Hepatocyte (in vitro differentiated cells): Measurements from ENCODE around the gene IL17B. TPM values are rescaled to one million over a fixed set of nuclear protein-coding genes. Genes with fewer than 3 reads are reported as not detected.
A peak's percentile ranks its signal among the peaks of the same experiment; 100 is the strongest.

Source experiments
- DNase-seq: peaks from one replicate; pipeline ENCODE4 v3.0.0-alpha.2; 2016; ENCODE audit warnings: low spot score
- H2AFZ ChIP-seq: fragments of 200-600 bp; sonication (generic); 2 replicates; pipeline ENCODE4 v1.6.0; 2016; ENCODE audit warnings: antibody characterized with exemption, mild to moderate bottlenecking
- H3K27ac ChIP-seq: fragments of 200-600 bp; sonication (generic); 2 replicates; pipeline ENCODE4 v1.5.1; 2016; ENCODE audit warnings: mild to moderate bottlenecking
- H3K27me3 ChIP-seq: fragments of 200-600 bp; sonication (generic); 2 replicates; pipeline ENCODE4 v1.6.1; 2016
- H3K36me3 ChIP-seq: fragments of 200-600 bp; sonication (generic); replicated peaks from 2 replicates; pipeline ENCODE4 v1.5.1; 2016; ENCODE audit warnings: low read depth; ENCODE audit not compliant: insufficient read depth
- H3K4me1 ChIP-seq: fragments of 200-600 bp; sonication (generic); 2 replicates; pipeline ENCODE4 v1.5.1; 2016; ENCODE audit warnings: mild to moderate bottlenecking, moderate library complexity; ENCODE audit not compliant: insufficient read depth
- H3K4me2 ChIP-seq: fragments of 200-600 bp; sonication (generic); 2 replicates; pipeline ENCODE4 v1.6.0; 2016
- H3K4me3 ChIP-seq: fragments of 200-600 bp; sonication (generic); 2 replicates; pipeline ENCODE4 v1.5.1; 2016; ENCODE audit warnings: mild to moderate bottlenecking
- H3K79me2 ChIP-seq: fragments of 200-600 bp; sonication (generic); 2 replicates; pipeline ENCODE4 v1.6.0; 2017; ENCODE audit warnings: mild to moderate bottlenecking
- H3K9me2 ChIP-seq: fragments of 200-600 bp; sonication (generic); replicated peaks from 2 replicates; pipeline ENCODE4 v1.6.0; 2017; ENCODE audit warnings: mild to moderate bottlenecking; ENCODE audit not compliant: insufficient read depth
- H3K9me3 ChIP-seq: fragments of 200-600 bp; sonication (generic); 2 replicates; pipeline ENCODE4 v1.5.1; 2016; ENCODE audit warnings: low read depth, mild to moderate bottlenecking
- H4K20me1 ChIP-seq: fragments of 200-600 bp; sonication (generic); 2 replicates; pipeline ENCODE4 v1.6.0; 2016; ENCODE audit warnings: mild to moderate bottlenecking; ENCODE audit not compliant: insufficient read depth, poor library complexity, severe bottlenecking
- CTCF ChIP-seq: fragments of 200-600 bp; sonication (generic); IDR thresholded peaks from 2 replicates; pipeline ENCODE4 v1.5.1; 2016; ENCODE audit warnings: antibody characterized with exemption, mild to moderate bottlenecking; ENCODE audit not compliant: poor library complexity
- EZH2 ChIP-seq: fragments of 200-600 bp; sonication (generic); IDR thresholded peaks from 2 replicates; pipeline ENCODE4 v1.6.1; 2016; ENCODE audit warnings: antibody characterized with exemption, mild to moderate bottlenecking, borderline replicate concordance
- EZH2phosphoT487 ChIP-seq: fragments of 200-600 bp; sonication (generic); IDR thresholded peaks from one replicate; pipeline ENCODE4 v1.6.1; 2018; ENCODE audit warnings: antibody characterized with exemption, mild to moderate bottlenecking, low read depth, moderate library complexity; ENCODE audit not compliant: unreplicated experiment, severe bottlenecking
- WGBS: methylation state at CpG from one replicate; pipeline ENCODE4 v1.1.6; 2016; ENCODE audit warnings: low lambda C conversion rate; ENCODE audit errors: missing lambda C conversion rate; 5-methylcytosine and 5-hydroxymethylcytosine counted together
- polyA plus RNA-seq: library from polyadenylated mRNA; unstranded; fragments of >200 nt; fragmentation: Nextera tagmentation; extraction: Ambion mirVana; gene quantifications from 2 replicates; pipeline ENCODE4 v1.2.1, GENCODE V29; 2016
- total RNA-seq: library from RNA; depleted of rRNA; stranded (reverse); fragments of >200 nt; gene quantifications from 2 replicates; pipeline ENCODE4 v1.2.3, GENCODE V29; 2014

IL17B gene
- total and polyA plus RNA-seq, 2 experiments from 2014 or later: not detected

- no peak for TF ChIP-seq CTCF
- no peak for TF ChIP-seq EZH2
- no peak for TF ChIP-seq EZH2phosphoT487
- Histone ChIP-seq H3K9me3 (no peaks in the 10 kb centered on the region), H4K20me1 (no peaks in the 10 kb centered on the region), H3K27me3 (no peaks in the 10 kb centered on the region), H3K27ac (peak overlapping the region; percentile 90), H2AFZ (no peak overlapping the region), H3K4me2 (no peak overlapping the region), H3K4me1 (peaks cover 70% of the 10 kb centered on the region), H3K9me2 (no peaks in the 10 kb centered on the region), H3K4me3 (no peak overlapping the region), H3K36me3 (no peaks in the 10 kb centered on the region), H3K79me2 (peaks cover 9% of the 10 kb centered on the region)
- peak; percentile 7 for DNase-seq
- 71% methylated on average over 11 of the region's 13 CpGs for WGBS
Measured at GRCh38 chr5:149419859-149420544, 40.9 kb upstream of the IL17B start.

- no peaks in the 10 kb centered on the region for H4K20me1 ChIP-seq
- no peak for DNase-seq
- H3K4me1 ChIP-seq: peaks cover 73% of the 10 kb centered on the region
- H3K27ac ChIP-seq: peak overlapping the region; percentile 90
- WGBS: 75% methylated on average over 3 of the region's 3 CpGs
- no peaks in the 10 kb centered on the region for H3K27me3 ChIP-seq
- H3K9me3 ChIP-seq: no peaks in the 10 kb centered on the region
- H3K4me2 ChIP-seq: no peak overlapping the region
- peaks cover 4% of the 10 kb centered on the region for H3K79me2 ChIP-seq
- no peak overlapping the region for H3K4me3 ChIP-seq
- no peaks in the 10 kb centered on the region for H3K9me2 ChIP-seq
- H2AFZ ChIP-seq: no peak overlapping the region
- no peak for TF ChIP-seq CTCF
- no peak for TF ChIP-seq EZH2phosphoT487
- TF ChIP-seq EZH2: no peak
- H3K36me3 ChIP-seq: no peaks in the 10 kb centered on the region
Measured at GRCh38 chr5:149419532-149419858, 40.4 kb upstream of the IL17B start.

- H3K27ac ChIP-seq: peak overlapping the region; percentile 90
- H3K4me1 ChIP-seq: peaks cover 73% of the 10 kb centered on the region
- WGBS: 52% methylated on average over 6 of the region's 6 CpGs
- H3K4me3 ChIP-seq: no peak overlapping the region
- TF ChIP-seq CTCF: no peak
- no peak for TF ChIP-seq EZH2
- no peak for TF ChIP-seq EZH2phosphoT487
- H3K27me3 ChIP-seq: no peaks in the 10 kb centered on the region
- H3K36me3 ChIP-seq: no peaks in the 10 kb centered on the region
- peak; percentile 9 for DNase-seq
- H3K79me2 ChIP-seq: peaks cover 4% of the 10 kb centered on the region
- no peak overlapping the region for H3K4me2 ChIP-seq
- no peaks in the 10 kb centered on the region for H3K9me2 ChIP-seq
- no peaks in the 10 kb centered on the region for H4K20me1 ChIP-seq
- H2AFZ ChIP-seq: no peak overlapping the region
- no peaks in the 10 kb centered on the region for H3K9me3 ChIP-seq
Measured at GRCh38 chr5:149418910-149419531, 39.9 kb upstream of the IL17B start.
